Activated naive CD8-positive, alpha-beta T cell treated with anti-CD3 and anti-CD28 coated beads, Interleukin-2, amount 50 U/mL, for 24 hours (primary cell): ENCODE data around the gene COBLL1.

Experiments used
- ATAC-seq: fragments of 150-1000 bp; cut with Tn5 transposase; one replicate; pipeline ENCODE4 v1.10.0; 2021
- DNase-seq: peaks from one replicate; pipeline ENCODE4 v3.0.0; 2021
- H3K27ac Mint-ChIP-seq: one replicate; pipeline ENCODE4 v1.8.0; 2021; ENCODE audit warnings: mild to moderate bottlenecking, mixed read lengths
- H3K27me3 Mint-ChIP-seq: one replicate; pipeline ENCODE4 v1.8.0; 2021; ENCODE audit warnings: mixed read lengths
- H3K36me3 Mint-ChIP-seq: one replicate; pipeline ENCODE4 v1.8.0; 2021; ENCODE audit warnings: low read depth, mixed read lengths
- H3K4me1 Mint-ChIP-seq: one replicate; pipeline ENCODE4 v1.8.0; 2021; ENCODE audit warnings: mixed read lengths
- H3K4me3 Mint-ChIP-seq: one replicate; pipeline ENCODE4 v1.8.0; 2021; ENCODE audit warnings: mild to moderate bottlenecking, moderate library complexity, mixed read lengths
- H3K9me3 Mint-ChIP-seq: one replicate; pipeline ENCODE4 v1.8.0; 2021; ENCODE audit warnings: mixed read lengths

Gene COBLL1

GRCh38 chr2:164816046-164816445 is 25.6 kb downstream of the COBLL1 start:
- no peaks in the 10 kb centered on the region for H3K4me1 Mint-ChIP-seq

DNA sequence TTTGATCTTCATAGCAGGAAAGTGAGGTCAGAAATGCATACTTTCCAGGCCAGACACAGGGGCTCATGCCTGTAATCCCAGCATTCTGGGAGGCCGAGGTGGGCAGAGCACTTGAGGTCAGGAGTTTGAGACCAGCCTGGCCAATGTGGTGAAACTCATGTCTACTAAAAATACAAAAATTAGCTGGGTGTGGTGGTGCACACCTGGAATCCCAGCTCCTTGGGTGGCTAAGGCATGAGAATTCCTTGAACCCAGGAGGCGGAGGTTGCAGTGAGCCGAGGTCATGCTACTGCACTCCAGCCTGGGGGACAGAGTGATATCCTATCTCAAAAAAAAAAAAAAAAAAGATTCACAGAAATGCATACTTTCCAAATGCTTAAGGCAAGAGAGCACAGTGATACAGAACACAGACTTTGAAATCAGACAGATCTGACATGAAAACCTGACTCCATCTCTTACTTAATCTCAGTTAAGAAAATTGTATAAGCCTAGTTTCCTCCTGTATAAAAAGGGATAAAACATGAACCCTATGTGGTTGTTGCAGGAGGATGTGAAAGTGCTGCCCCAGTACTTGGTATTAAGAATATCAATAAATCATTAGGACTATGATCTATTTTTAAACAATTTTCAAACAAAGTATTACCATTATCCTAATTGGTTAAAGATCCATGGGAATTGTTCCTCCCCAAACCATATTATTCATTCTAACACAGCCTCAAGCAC is 26.4 kb downstream of the COBLL1 start:
- H3K4me1 Mint-ChIP-seq, result no peaks in the 10 kb centered on the region
- no peaks in the 10 kb centered on the region for H3K36me3 Mint-ChIP-seq
- no peak overlapping the region for H3K4me3 Mint-ChIP-seq
- no peak for ATAC-seq
- no peaks in the 10 kb centered on the region for H3K27me3 Mint-ChIP-seq
- no peaks in the 10 kb centered on the region for H3K9me3 Mint-ChIP-seq
- DNase-seq, result no peak
- H3K27ac Mint-ChIP-seq, result no peak overlapping the region

More at GRCh38 chr2:164816046-164816445, 25.6 kb downstream of the COBLL1 start:
- Mint-ChIP-seq H3K36me3 (no peaks in the 10 kb centered on the region), H3K27ac (no peak overlapping the region), H3K9me3 (no peaks in the 10 kb centered on the region), H3K27me3 (no peaks in the 10 kb centered on the region), H3K4me3 (no peak overlapping the region)
- no peak for DNase-seq
- ATAC-seq, result no peak

- Mint-ChIP-seq H3K9me3 (no peaks in the 10 kb centered on the region), H3K4me1 (no peaks in the 10 kb centered on the region), H3K27me3 (no peaks in the 10 kb centered on the region), H3K27ac (no peak overlapping the region), H3K36me3 (no peaks in the 10 kb centered on the region), H3K4me3 (no peak overlapping the region)
- no peak for ATAC-seq
- DNase-seq, result no peak
These were observed 28.1 kb downstream of the COBLL1 start for GRCh38 chr2:164813535-164813934.

GRCh38 chr2:164812378-164812777 is 29.2 kb downstream of the COBLL1 start:
- Mint-ChIP-seq H3K27ac (no peak overlapping the region), H3K4me1 (no peaks in the 10 kb centered on the region), H3K4me3 (no peak overlapping the region), H3K27me3 (no peaks in the 10 kb centered on the region), H3K9me3 (no peaks in the 10 kb centered on the region), H3K36me3 (no peaks in the 10 kb centered on the region)
- ATAC-seq (no peak), DNase-seq (no peak)

- no peaks in the 10 kb centered on the region for H3K36me3 Mint-ChIP-seq
These were observed 29.8 kb downstream of the COBLL1 start for GRCh38 chr2:164811819-164812218.

DNA sequence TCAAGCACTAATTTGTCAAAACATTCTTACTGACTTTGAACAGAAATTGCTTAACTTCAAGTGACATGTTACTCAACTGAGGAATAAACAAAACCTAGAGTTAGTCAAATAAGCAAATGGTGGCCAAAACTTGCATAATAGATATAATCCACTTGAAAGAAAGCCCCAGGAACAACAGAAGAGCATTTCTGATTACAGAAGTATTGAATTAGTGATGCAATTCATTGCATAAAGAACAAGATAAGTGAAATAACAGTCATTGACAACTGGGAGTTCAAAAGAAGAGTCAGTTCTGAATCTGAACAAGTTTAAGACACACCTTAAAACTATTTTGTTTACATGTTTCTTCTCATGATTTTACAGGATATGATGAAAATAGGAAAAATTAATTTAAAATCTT is 30.8 kb downstream of the COBLL1 start:
- ATAC-seq (no peak), DNase-seq (no peak)
- H3K9me3 Mint-ChIP-seq, result no peaks in the 10 kb centered on the region
- H3K4me3 Mint-ChIP-seq, result no peak overlapping the region
- H3K27me3 Mint-ChIP-seq, result no peaks in the 10 kb centered on the region
- no peaks in the 10 kb centered on the region for H3K36me3 Mint-ChIP-seq
- no peaks in the 10 kb centered on the region for H3K4me1 Mint-ChIP-seq
- H3K27ac Mint-ChIP-seq, result no peak overlapping the region

More at GRCh38 chr2:164811819-164812218, 29.8 kb downstream of the COBLL1 start:
- no peaks in the 10 kb centered on the region for H3K27me3 Mint-ChIP-seq
- DNase-seq, result no peak
- ATAC-seq, result no peak
- H3K9me3 Mint-ChIP-seq, result no peaks in the 10 kb centered on the region
- H3K4me3 Mint-ChIP-seq, result no peak overlapping the region
- H3K27ac Mint-ChIP-seq, result no peak overlapping the region
- no peaks in the 10 kb centered on the region for H3K4me1 Mint-ChIP-seq

- H3K27me3 Mint-ChIP-seq, result no peaks in the 10 kb centered on the region
- DNase-seq, result no peak
- no peak for ATAC-seq
- no peaks in the 10 kb centered on the region for H3K4me1 Mint-ChIP-seq
- H3K9me3 Mint-ChIP-seq, result no peaks in the 10 kb centered on the region
- H3K36me3 Mint-ChIP-seq, result no peaks in the 10 kb centered on the region
- no peak overlapping the region for H3K27ac Mint-ChIP-seq
- no peak overlapping the region for H3K4me3 Mint-ChIP-seq
These were observed 32.8 kb downstream of the COBLL1 start for GRCh38 chr2:164808776-164809175.

GRCh38 chr2:164803776-164804466 is 37.7 kb downstream of the COBLL1 start:
- Mint-ChIP-seq H3K9me3 (no peaks in the 10 kb centered on the region), H3K27me3 (no peaks in the 10 kb centered on the region), H3K27ac (no peak overlapping the region), H3K4me3 (no peak overlapping the region), H3K36me3 (no peaks in the 10 kb centered on the region), H3K4me1 (peaks cover 3% of the 10 kb centered on the region)
- no peak for DNase-seq
- ATAC-seq, result no peak

DNA sequence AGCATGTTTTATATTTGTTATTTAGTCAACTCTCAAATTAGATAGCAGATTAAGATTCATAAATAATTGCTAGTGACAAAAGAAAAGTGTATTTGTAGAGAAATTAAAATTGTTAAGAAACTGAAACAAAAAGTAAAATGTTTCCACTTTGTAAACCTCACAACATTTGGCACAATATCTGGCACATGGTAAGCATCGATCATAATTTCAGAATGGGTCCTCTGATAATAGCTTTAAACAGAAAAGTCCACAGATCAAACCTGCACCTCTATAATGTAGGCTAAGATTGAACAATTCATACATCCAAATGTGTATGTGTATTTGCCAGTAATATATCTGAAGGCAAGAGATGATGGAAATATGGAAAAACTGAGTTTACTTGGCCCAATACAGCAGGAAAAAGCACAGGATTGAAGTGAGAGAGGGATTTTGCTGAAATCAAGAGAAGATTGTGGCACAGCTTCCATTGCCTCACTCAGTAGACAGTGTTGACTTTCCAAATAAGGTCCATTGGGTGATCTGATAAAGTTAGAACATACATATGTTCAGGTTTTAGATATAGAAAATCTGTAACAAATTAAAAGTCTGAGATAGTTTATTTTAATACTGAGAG is 39.4 kb downstream of the COBLL1 start:
- Mint-ChIP-seq H3K4me3 (no peak overlapping the region), H3K27ac (no peak overlapping the region), H3K4me1 (peaks cover 3% of the 10 kb centered on the region), H3K36me3 (no peaks in the 10 kb centered on the region), H3K27me3 (no peaks in the 10 kb centered on the region), H3K9me3 (no peaks in the 10 kb centered on the region)
- ATAC-seq (no peak), DNase-seq (no peak)

GRCh38 chr2:164800572-164800971 is 41.1 kb downstream of the COBLL1 start:
- no peaks in the 10 kb centered on the region for H3K36me3 Mint-ChIP-seq
- DNase-seq (no peak), ATAC-seq (no peak)
- no peaks in the 10 kb centered on the region for H3K27me3 Mint-ChIP-seq
- no peak overlapping the region for H3K27ac Mint-ChIP-seq
- H3K9me3 Mint-ChIP-seq, result no peaks in the 10 kb centered on the region
- H3K4me1 Mint-ChIP-seq, result peaks cover 5% of the 10 kb centered on the region
- no peak overlapping the region for H3K4me3 Mint-ChIP-seq

DNA sequence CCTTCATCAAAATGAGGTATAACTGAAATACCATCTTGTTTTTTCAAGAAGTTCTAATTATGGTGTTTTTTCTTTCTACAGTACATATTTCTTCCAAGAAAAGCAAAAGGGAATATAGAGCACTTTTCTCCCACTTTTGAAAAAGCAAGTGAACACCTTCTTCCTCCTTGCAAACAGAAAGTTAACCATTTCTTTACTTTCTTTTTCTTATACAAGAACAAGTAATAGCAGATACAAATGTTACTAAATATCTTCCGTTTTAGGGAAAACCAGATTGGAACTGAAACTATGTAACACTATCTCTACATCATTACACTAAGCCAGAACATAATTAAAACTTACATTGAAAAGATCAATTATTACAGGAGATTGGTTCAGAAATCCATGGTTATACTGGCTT is 44.0 kb downstream of the COBLL1 start:
- no peaks in the 10 kb centered on the region for H3K27me3 Mint-ChIP-seq
- no peak overlapping the region for H3K27ac Mint-ChIP-seq
- H3K4me3 Mint-ChIP-seq, result no peak overlapping the region
- ATAC-seq (no peak), DNase-seq (no peak)
- peaks cover 5% of the 10 kb centered on the region for H3K4me1 Mint-ChIP-seq
- H3K9me3 Mint-ChIP-seq, result no peaks in the 10 kb centered on the region
- no peaks in the 10 kb centered on the region for H3K36me3 Mint-ChIP-seq

DNA sequence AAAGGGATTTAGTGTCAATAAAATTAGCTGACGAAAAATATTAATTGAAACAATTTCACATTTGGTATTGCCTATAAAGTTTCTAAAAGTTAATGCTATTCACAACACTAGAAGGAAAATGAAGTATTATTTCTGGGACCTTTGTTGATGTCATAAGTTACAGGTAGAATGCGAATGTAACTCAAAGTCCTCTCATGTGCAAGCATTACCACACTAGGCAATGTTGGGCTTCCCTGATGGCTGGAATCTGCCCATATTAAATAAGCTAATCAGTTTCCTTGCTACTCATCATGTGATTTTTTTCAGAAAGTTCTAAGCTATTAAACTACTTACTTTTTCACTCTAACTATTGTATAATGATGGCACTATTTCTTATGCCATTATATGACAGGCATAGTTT is 44.6 kb downstream of the COBLL1 start:
- no peak overlapping the region for H3K4me3 Mint-ChIP-seq
- H3K4me1 Mint-ChIP-seq, result peaks cover 3% of the 10 kb centered on the region
- H3K36me3 Mint-ChIP-seq, result no peaks in the 10 kb centered on the region
- no peaks in the 10 kb centered on the region for H3K9me3 Mint-ChIP-seq
- H3K27ac Mint-ChIP-seq, result no peak overlapping the region
- H3K27me3 Mint-ChIP-seq, result no peaks in the 10 kb centered on the region
- ATAC-seq (no peak), DNase-seq (no peak)

DNA sequence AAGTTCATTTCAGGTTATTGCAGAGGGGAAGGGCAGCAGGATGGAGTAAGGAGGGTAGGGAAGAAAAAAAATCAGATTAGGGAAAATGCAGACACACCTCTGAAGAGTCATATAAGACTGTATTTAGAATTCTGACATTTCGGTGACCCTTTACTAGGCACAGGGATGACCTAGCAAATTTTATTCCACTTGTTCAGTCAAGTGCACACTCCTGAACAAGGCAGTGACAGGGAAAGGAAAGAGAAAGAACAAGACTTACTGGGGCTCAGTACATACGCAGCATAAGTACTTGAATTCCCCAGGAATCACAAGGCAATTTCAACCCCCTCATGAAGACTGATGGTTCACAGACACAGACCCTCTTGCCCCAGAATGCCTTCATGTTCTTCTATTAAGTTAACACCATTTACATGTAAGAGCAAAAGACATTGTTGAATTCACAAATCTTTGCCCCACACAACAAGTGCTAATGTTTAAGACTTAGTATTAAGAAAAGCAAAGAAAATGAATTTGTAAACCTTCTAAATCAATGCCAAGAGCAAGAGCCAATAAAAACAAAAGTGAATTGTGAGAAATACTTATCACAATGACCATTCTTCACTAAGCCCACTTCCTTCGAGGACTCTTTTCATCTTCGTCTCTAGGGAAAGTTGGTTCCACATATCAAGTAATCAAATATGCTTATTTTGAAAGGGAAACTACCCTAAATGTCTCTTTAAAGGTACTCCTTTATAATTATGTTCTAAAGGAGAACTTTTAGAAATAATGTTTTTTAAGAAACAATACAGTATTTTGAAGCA is 47.0 kb downstream of the COBLL1 start:
- ATAC-seq (no peak), DNase-seq (no peak)
- Mint-ChIP-seq H3K9me3 (no peaks in the 10 kb centered on the region), H3K27me3 (no peaks in the 10 kb centered on the region), H3K36me3 (no peaks in the 10 kb centered on the region), H3K27ac (no peak overlapping the region), H3K4me1 (peaks cover 3% of the 10 kb centered on the region), H3K4me3 (no peak overlapping the region)

GRCh38 chr2:164794016-164794415 is 47.6 kb downstream of the COBLL1 start:
- no peaks in the 10 kb centered on the region for H3K9me3 Mint-ChIP-seq
- no peaks in the 10 kb centered on the region for H3K27me3 Mint-ChIP-seq
- H3K4me1 Mint-ChIP-seq, result peaks cover 3% of the 10 kb centered on the region
- H3K27ac Mint-ChIP-seq, result no peak overlapping the region
- H3K4me3 Mint-ChIP-seq, result no peak overlapping the region
- ATAC-seq (no peak), DNase-seq (no peak)
- no peaks in the 10 kb centered on the region for H3K36me3 Mint-ChIP-seq
